Measurements from ENCODE around the gene PLCL1. TPM values are rescaled to one million over a fixed set of nuclear protein-coding genes. Genes with fewer than 3 reads are reported as not detected.

The PLCL1 gene
- total and polyA plus RNA-seq, 10 of the 15 experiments (the other 5 are each of a cell fraction or from before 2014, with no cell fraction given), result 0.03 to 1.5 (median 0.22) TPM

DNA sequence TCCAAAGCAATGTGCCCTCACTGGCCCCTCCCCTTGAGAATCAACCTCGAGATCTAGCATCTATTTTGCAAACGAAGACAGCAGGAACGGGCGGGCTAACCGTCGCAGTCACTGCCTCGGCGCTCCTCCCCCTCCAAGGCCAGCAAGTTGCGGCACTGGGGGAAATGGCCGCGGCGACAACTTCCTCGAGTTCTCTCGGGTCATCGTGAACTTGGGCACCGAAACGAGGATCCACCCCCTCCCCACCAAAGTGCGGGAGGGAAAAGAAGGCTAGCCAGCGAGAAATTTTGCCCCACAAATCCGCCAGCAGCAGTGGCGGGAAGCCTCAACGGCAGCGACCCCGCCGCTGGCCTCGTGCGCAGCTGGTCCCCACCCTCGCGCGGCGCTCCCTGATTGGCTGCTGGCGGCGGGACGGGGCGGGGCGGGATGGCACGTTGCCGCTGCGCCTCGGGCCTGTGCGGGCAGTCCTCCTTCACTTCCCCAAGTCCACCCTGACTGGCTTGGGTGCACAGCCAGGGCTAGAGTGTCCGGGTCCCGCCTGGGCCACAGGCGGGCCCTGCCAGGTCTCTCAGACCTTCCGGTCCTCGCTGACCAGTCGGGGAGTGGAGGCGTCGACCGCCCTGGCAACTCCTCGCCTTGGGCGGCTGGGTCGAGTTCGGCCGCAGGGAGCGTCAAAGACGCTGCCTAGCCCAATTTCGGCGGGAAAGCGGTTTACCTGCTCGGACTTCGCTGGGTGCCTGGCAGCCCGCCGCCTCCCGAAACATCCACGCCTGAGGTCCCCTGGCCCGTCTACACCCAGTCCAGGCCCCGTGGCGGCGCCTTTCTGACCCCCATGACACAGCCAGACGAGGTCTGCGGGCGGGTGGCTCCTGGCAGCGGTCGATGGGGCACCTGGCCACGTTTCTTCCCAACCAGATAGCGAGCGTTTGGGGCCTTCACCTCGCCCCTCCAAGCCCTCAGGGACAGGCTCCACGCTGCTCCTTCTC is 19.1 kb upstream of the PLCL1 start, which contains the start of gene BOLL (continued):
- no peak for TF ChIP-seq ZZZ3 (IDR thresholded peaks at IDR 0.05; ENCODE audit: control insufficient read depth, insufficient read length, low read depth)
- no peak for TF ChIP-seq HDAC2 (IDR thresholded peaks at IDR 0.05)
- TF ChIP-seq RAD21 (IDR thresholded peaks at IDR 0.05; ENCODE audit: insufficient read depth, low read depth, low read length), result no peak
- no peak for TF ChIP-seq MTA2 (IDR thresholded peaks at IDR 0.05; ENCODE audit: low read depth)
- no peak for TF ChIP-seq TCF12 (IDR thresholded peaks at IDR 0.05; ENCODE audit: low read depth, low read length)

DNA sequence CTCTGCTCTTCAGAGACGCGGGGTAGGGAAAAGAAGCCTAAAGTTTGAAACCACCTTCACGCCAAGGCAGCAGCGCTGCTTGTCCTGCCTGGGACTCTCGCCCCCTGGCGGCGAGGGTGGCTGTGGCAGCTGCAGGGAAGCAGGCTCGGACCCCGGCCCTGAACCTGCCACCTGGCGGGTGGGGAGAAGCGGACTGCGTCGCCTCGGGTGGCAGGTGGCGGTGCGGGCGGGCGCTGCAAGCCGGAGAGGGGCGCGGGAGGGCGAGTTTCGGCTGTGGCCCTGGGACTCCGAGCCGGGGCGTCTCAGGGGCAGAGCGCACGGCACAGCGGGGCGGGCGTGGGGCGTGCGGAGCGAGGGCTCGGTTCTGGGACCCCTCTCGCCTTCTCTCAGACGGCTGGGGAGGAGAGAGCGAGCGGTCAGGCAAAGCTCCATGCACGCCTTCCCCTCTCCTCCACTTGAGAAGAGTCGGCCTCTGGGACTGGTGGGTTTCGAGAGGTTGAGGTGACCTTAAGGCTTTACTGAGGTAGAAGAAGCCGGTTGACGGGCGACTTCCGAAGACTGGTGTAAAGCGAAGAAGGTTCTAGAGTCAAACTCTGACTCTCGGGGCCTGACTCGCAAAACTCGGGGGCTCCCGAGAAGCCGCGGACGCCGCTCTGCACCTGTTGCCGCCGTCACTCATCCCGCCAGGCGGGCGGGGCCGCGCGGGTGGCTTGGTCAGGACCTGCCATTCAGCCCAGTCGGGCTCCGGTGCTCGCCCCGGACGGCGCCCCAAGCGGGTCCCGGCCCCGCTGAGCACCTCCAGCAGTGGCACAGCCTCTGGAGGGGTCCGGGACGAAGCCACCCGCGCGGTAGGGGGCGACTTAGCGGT is 18.1 kb upstream of the PLCL1 start:
- Histone ChIP-seq H3K4me3 (no peak overlapping the region), H3K4me1 (ENCODE audit: control insufficient read depth, insufficient read depth, low read length) (no peaks in the 10 kb centered on the region), H3K36me3 (ENCODE audit: control insufficient read depth in 2 of 2, insufficient read depth in 2 of 2, low read length in 1 of 2) (no peaks in the 10 kb centered on the region), H2AFZ (ENCODE audit: control insufficient read depth, low read depth, low read length) (peak overlapping the region; percentile 53), H3K9ac (ENCODE audit: control insufficient read depth, insufficient read depth, low read length) (no peak overlapping the region), H3K4me2 (ENCODE audit: control insufficient read depth, insufficient read depth) (peak overlapping the region; percentile 66), H3K27ac (ENCODE audit: control insufficient read depth, insufficient read depth) (no peak overlapping the region), H3K27me3 (replicated peaks in 1 of 2; ENCODE audit: control insufficient read depth in 2 of 2, insufficient read depth in 2 of 2, low read length in 1 of 2) (no peaks in the 10 kb centered on the region), H4K20me1 (ENCODE audit: control insufficient read depth, insufficient read depth) (no peaks in the 10 kb centered on the region), H3K79me2 (ENCODE audit: control insufficient read depth, insufficient read depth, low read length) (no peaks in the 10 kb centered on the region), H3K9me3 (replicated peaks; ENCODE audit: control insufficient read depth, insufficient read depth, low read length) (no peaks in the 10 kb centered on the region; the same call in 2 of the 3 replicates)
- no peak for FAIRE-seq
- WGBS (ENCODE audit: insufficient coverage, insufficient replicate concordance, low lambda C conversion rate, missing lambda C conversion rate), result 15% methylated on average over 63 of the region's 79 CpGs
- BruUV-seq (replicated peaks), result no TSS peak
- POLR2A ChIA-PET, result no interaction called here
- SMC1A ChIA-PET (ENCODE audit: uncharacterized antibody, unreplicated experiment), result no interaction called here
- in situ Hi-C loops (cut with MboI), result no loop called here
- peak; percentile 85 for ATAC-seq
- RAD21 ChIA-PET (ENCODE audit: unreplicated experiment), result no interaction called here
- no peak for DNase-seq (ENCODE audit: low read depth, low spot score)
- CTCF ChIA-PET, result interaction anchor here (1.7 kb wide), 1 partner anchor 30 kb away, joined by 4 read pairs; no protein-coding TSS in a partner anchor
- intact Hi-C loops (cut with micrococcal nuclease; ENCODE audit: unreplicated experiment), result loop anchor here (10.0 kb wide), 1 partner anchor 611 kb away; no protein-coding TSS in a partner anchor
- TF ChIP-seq GABPA (IDR thresholded peaks at IDR 0.05; ENCODE audit: low read depth) (no peak), ETV6 (conservative IDR thresholded peaks at IDR 0.05 in 1 of 2, IDR thresholded peaks at IDR 0.05 in 1 of 2; ENCODE audit: borderline replicate concordance in 1 of 2, low read depth in 1 of 2) (no peak), ESRRA (IDR thresholded peaks at IDR 0.05; ENCODE audit: low read length) (no peak), TCF12 (IDR thresholded peaks at IDR 0.05; ENCODE audit: low read depth, low read length) (peak; percentile 72; the same call in 1 of the 2 replicates), SUZ12 (IDR thresholded peaks at IDR 0.05; ENCODE audit: unreplicated experiment) (peak; percentile 35), TCF3 (IDR thresholded peaks at IDR 0.05; ENCODE audit: borderline replicate concordance, insufficient read depth, low read depth, low read length) (peak; percentile 78; the same call in 1 of the 2 replicates), SMC3 (IDR thresholded peaks at IDR 0.05; ENCODE audit: borderline replicate concordance, low read length) (peak; percentile 16; the same call in 1 of the 2 replicates)
- TF ChIP-seq, protein P1, sequence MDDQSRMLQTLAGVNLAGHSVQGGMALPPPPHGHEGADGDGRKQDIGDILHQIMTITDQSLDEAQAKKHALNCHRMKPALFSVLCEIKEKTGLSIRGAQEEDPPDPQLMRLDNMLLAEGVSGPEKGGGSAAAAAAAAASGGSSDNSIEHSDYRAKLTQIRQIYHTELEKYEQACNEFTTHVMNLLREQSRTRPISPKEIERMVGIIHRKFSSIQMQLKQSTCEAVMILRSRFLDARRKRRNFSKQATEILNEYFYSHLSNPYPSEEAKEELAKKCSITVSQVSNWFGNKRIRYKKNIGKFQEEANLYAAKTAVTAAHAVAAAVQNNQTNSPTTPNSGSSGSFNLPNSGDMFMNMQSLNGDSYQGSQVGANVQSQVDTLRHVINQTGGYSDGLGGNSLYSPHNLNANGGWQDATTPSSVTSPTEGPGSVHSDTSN (IDR thresholded peaks at IDR 0.05; ENCODE audit: insufficient replicate concordance, low read depth, low read length), result peak; percentile 74
- TF ChIP-seq, protein P2, sequence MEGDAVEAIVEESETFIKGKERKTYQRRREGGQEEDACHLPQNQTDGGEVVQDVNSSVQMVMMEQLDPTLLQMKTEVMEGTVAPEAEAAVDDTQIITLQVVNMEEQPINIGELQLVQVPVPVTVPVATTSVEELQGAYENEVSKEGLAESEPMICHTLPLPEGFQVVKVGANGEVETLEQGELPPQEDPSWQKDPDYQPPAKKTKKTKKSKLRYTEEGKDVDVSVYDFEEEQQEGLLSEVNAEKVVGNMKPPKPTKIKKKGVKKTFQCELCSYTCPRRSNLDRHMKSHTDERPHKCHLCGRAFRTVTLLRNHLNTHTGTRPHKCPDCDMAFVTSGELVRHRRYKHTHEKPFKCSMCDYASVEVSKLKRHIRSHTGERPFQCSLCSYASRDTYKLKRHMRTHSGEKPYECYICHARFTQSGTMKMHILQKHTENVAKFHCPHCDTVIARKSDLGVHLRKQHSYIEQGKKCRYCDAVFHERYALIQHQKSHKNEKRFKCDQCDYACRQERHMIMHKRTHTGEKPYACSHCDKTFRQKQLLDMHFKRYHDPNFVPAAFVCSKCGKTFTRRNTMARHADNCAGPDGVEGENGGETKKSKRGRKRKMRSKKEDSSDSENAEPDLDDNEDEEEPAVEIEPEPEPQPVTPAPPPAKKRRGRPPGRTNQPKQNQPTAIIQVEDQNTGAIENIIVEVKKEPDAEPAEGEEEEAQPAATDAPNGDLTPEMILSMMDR (IDR thresholded peaks at IDR 0.05 in 2 of 3, conservative IDR thresholded peaks at IDR 0.05 in 1 of 3; ENCODE audit: control insufficient read depth in 2 of 3, extremely low read depth in 1 of 3, insufficient read depth in 1 of 3, low read depth in 3 of 3, low read length in 3 of 3), result peak; percentile 47 to 78 (median 54)
- TF ChIP-seq, protein P3, sequence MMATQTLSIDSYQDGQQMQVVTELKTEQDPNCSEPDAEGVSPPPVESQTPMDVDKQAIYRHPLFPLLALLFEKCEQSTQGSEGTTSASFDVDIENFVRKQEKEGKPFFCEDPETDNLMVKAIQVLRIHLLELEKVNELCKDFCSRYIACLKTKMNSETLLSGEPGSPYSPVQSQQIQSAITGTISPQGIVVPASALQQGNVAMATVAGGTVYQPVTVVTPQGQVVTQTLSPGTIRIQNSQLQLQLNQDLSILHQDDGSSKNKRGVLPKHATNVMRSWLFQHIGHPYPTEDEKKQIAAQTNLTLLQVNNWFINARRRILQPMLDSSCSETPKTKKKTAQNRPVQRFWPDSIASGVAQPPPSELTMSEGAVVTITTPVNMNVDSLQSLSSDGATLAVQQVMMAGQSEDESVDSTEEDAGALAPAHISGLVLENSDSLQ (IDR thresholded peaks at IDR 0.05), result peak; percentile 76
